SK-N-MC (cell line): ENCODE results near the gene AAK1.

ENCODE experiments used
- DNase-seq: peaks from one replicate; pipeline ENCODE4 v3.0.0-alpha.2; 2011; ENCODE audit warnings: low read depth, low spot score
- H3K27ac ChIP-seq: fragments of 200-600 bp; sonication (generic); 2 replicates; pipeline ENCODE4 v1.5.1; 2016; ENCODE audit warnings: mixed run types
- H3K36me3 ChIP-seq: fragments of 200-600 bp; sonication (generic); 2 replicates; pipeline ENCODE4 v1.6.1; 2017; ENCODE audit warnings: antibody characterized with exemption, low read length, mixed read lengths; ENCODE audit not compliant: insufficient read depth
- H3K4me3 ChIP-seq: fragments of 200-600 bp; sonication (generic); 2 replicates; pipeline ENCODE4 v1.5.1; 2016
- H3K9ac ChIP-seq: fragments of 200-600 bp; sonication (generic); 2 replicates; pipeline ENCODE4 v1.8.0; 2017; ENCODE audit warnings: mixed run types, mixed read lengths; ENCODE audit not compliant: insufficient read length
- H3K9me3 ChIP-seq: fragments of 200-600 bp; sonication (generic); 2 replicates; pipeline ENCODE4 v1.6.1; 2017; ENCODE audit warnings: low read depth, mild to moderate bottlenecking, antibody characterized with exemption, low read length, moderate library complexity, mixed read lengths
- EZH2 ChIP-seq: fragments of 200-600 bp; sonication (generic); IDR thresholded peaks from one replicate; pipeline ENCODE4 v1.6.1; 2017; ENCODE audit warnings: antibody characterized with exemption
- FOXP2 ChIP-seq: optimal IDR thresholded peaks from 2 replicates; pipeline ENCODE3; 2011; ENCODE audit warnings: mild to moderate bottlenecking, moderate library complexity; ENCODE audit not compliant: insufficient read depth; ENCODE audit errors: extremely low read length, control extremely low read depth
- POLR2AphosphoS5 ChIP-seq: IDR thresholded peaks from 2 replicates; pipeline ENCODE4 v1.6.1; 2012; ENCODE audit warnings: mild to moderate bottlenecking, low read depth, low read length, borderline replicate concordance

AAK1 gene

DNA sequence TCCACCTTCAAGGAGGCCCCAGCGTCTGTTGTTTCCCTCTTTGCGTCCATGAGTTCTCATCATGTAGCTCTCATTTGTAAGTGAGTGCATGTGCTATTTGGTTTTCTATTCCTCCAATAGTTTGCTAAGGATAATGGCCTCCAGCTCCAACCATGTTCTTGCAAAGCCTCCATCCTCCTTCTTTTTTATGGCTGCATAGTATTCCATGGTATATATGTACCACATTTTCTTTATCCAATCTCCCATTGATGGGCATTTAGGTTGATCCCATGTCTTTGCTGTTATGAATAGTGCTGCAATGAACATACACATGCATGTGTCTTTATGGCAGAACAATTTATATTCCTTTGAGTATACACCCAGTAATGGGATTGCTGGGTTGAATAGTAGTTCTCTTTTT is 133.3 kb downstream of the AAK1 start:
- H3K9me3 ChIP-seq: no peaks in the 10 kb centered on the region
- no peak overlapping the region for H3K27ac ChIP-seq
- H3K9ac ChIP-seq: no peak overlapping the region
- no peak overlapping the region for H3K4me3 ChIP-seq
- TF ChIP-seq EZH2 (no peak), POLR2AphosphoS5 (no peak), FOXP2 (no peak)
- no peak for DNase-seq
- peaks cover 40% of the 10 kb centered on the region; the same call in 1 of the 2 replicates for H3K36me3 ChIP-seq

DNA sequence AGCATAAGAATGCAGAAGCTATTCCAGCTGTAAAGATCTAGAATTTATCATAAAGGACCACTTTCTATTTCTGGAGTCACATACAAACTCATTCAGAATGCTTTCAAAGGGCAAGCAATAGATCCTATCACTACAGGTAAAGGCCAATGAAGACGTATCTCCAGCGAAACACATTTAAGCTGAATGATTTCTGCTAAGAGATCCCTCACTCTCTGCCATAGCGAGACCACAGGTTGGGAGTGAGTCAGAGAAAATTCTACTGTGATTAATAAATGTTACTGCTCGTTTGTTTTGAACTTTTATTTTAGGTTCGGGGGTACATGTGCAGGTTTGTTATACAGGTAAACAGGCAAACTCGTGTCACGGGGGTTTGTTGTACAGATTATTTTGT is 133.8 kb downstream of the AAK1 start:
- H3K4me3 ChIP-seq: no peak overlapping the region
- no peak for DNase-seq
- H3K27ac ChIP-seq: no peak overlapping the region
- H3K9me3 ChIP-seq: no peaks in the 10 kb centered on the region
- peaks cover 40% of the 10 kb centered on the region; the same call in 1 of the 2 replicates for H3K36me3 ChIP-seq
- no peak for TF ChIP-seq FOXP2
- no peak for TF ChIP-seq POLR2AphosphoS5
- no peak for TF ChIP-seq EZH2
- H3K9ac ChIP-seq: no peak overlapping the region

DNA sequence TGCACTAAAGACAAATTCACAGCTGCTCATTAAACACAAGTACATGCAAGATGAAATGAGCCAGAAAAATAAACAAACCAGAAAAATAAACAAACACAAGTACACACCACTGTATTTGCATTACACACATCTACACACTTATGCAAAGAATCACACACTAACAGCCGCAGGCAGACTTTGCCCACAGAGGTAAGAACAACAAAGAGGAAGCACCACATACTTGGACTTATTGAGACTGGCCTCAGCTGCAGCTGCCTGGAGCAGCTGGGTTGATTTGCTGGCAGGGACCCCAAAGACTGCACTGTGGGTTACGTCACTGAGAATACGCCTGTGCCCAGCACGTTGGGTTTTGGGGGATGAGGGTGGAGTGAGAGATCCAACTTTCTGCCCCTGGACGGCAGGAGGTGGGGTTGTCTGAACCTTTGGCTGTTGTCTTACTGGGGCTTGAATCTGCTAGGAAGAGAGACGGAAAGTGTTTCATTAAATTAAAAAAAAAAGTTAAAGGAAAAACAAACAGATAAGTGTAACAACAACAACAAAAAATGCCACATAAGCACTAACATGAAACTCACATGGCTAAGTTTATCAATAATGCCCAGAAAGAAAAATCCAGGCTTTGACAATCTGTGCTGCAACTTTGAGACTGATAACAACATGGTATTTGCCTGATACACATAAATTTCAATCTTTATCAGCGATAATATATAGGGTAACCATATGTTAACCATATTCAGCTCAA is 134.4 kb downstream of the AAK1 start:
- Histone ChIP-seq H3K4me3 (no peak overlapping the region), H3K36me3 (peaks cover 36% of the 10 kb centered on the region; the same call in 1 of the 2 replicates), H3K9ac (no peak overlapping the region), H3K9me3 (no peaks in the 10 kb centered on the region), H3K27ac (no peak overlapping the region)
- TF ChIP-seq EZH2: no peak
- DNase-seq: no peak

DNA sequence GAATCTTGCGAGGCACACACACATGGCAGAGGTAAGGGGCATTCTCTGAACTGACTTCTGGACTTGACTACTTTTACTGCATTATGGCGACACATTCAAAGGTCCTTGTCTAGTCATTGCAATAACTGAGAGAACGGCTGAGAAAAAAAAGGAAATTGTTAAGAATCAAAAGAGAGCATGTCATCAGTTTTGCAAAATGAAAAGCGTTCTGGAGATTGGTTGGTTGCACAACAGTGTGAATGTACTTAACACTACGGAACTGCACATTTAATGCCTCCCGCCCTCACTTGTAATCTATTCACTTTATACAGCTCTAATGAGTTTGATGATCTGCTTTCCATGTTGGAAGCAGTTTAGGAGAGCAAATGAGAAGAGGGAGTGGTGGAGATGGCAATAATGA is 137.8 kb downstream of the AAK1 start:
- Histone ChIP-seq H3K27ac (no peak overlapping the region), H3K9me3 (no peaks in the 10 kb centered on the region), H3K9ac (no peak overlapping the region), H3K36me3 (peaks cover 20% of the 10 kb centered on the region; the same call in 1 of the 2 replicates), H3K4me3 (no peak overlapping the region)
- TF ChIP-seq POLR2AphosphoS5 (no peak), EZH2 (no peak), FOXP2 (no peak)
- no peak for DNase-seq

DNA sequence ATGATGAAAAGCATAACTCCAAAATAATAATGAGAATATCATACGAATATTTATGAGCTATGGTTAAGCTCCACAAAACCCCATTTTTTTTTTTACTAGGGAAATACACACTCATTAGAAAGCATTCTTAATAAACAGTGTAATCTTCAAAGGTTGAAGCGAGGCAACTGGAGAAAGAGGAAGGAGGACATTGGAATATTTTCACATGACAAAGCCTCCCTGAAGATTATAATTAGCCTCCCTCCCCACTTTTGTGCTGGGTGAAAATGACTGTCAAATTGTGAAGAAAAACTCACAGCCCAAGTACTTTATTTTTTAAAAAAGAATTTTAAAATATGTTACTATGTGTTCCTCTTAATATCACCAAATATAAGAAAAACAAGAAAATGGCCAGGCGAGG is 142.2 kb downstream of the AAK1 start:
- Histone ChIP-seq H3K27ac (no peak overlapping the region), H3K36me3 (0 out of 2 replicates have a peak, but pooled peaks cover 3% of the 10 kb centered on the region), H3K9me3 (no peaks in the 10 kb centered on the region), H3K4me3 (no peak overlapping the region), H3K9ac (no peak overlapping the region)
- DNase-seq: no peak
- TF ChIP-seq POLR2AphosphoS5 (no peak), FOXP2 (no peak), EZH2 (no peak)

DNA sequence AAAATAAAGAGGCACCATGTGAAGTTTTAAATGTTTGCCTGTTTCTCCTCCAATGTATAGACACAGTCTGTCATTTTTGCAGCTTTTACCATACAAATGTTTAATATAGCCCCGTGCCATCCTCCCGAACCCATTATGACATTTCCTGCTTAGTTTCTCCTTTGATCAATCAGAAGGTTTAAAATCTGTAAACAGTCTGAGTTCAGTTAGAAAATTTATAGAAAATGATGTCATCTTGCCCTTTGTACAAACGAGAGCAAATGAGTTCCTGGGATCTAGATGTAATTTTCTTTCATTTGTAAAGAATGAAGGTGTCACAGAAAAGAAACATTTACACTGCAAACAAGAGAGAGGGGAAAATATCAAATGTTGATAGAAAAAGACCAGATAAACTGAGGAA is 143.6 kb downstream of the AAK1 start:
- Histone ChIP-seq H3K9ac (no peak overlapping the region), H3K36me3 (no peaks in the 10 kb centered on the region), H3K9me3 (no peaks in the 10 kb centered on the region), H3K27ac (no peak overlapping the region), H3K4me3 (no peak overlapping the region)
- DNase-seq: no peak
- no peak for TF ChIP-seq POLR2AphosphoS5
- TF ChIP-seq FOXP2: no peak
- no peak for TF ChIP-seq EZH2

DNA sequence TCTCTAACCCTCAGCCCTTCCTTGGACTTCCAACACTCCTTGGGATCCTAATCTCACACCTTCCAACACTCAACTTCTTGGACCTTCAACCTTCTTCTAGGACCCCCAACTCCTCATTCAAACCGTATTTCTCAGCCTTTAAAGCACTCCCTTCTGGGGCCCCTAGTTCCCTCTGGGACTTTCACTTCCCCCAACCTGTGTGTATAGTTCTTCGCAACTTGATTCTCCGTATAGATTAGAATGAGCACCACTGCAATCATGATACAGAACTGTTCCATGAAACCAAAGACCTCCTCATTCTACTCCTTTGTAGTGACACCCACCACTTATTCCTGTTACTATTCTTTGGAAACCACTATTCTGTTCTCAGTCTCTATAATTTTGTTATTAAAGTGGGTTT is 144.3 kb downstream of the AAK1 start:
- Histone ChIP-seq H3K36me3 (no peaks in the 10 kb centered on the region), H3K9ac (no peak overlapping the region), H3K9me3 (no peaks in the 10 kb centered on the region), H3K27ac (no peak overlapping the region), H3K4me3 (no peak overlapping the region)
- no peak for DNase-seq
- TF ChIP-seq EZH2 (no peak), POLR2AphosphoS5 (no peak), FOXP2 (no peak)

DNA sequence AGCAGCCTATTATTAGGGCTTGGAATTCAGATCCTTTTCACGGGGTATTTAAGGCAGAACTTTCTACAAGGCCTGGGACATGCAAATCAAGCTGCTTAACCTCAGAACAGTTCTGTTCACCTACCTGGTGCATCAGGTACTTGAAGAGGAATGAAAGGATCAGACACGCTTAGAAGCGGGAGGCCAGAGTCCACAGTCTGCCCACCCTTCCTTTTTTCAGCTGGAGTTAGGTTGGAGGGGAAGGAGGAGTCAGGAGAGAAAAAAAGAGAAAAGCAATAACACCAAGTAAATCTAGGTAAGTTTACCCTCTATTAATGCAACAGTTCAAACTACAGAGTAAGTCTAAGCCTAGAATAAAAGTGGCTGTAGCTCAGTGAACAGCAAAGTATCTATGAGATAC is 147.7 kb downstream of the AAK1 start:
- DNase-seq: no peak
- no peak overlapping the region for H3K9ac ChIP-seq
- H3K9me3 ChIP-seq: no peaks in the 10 kb centered on the region
- H3K27ac ChIP-seq: no peak overlapping the region
- TF ChIP-seq POLR2AphosphoS5: no peak
- no peak for TF ChIP-seq FOXP2
- TF ChIP-seq EZH2: no peak
- no peak overlapping the region for H3K4me3 ChIP-seq
- no peaks in the 10 kb centered on the region for H3K36me3 ChIP-seq

DNA sequence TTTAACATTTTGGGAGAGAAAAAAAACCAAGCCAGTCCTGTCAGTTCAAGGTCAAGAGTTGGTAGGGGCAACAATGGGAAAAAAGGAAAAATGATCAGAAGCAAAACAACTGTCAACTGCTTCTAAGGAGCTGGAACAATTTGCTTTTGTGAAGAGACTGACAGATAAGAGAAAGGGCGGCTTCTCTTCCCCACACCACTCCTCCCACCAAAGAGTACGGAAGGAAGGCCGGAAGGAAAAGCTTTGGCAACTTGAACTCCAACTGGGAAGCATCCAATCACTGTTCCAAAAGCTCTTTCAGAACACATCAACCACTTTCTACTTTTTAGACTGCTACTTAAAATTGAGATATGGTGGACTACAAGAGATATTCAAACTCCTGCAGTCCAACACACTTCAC is 148.5 kb downstream of the AAK1 start:
- H3K36me3 ChIP-seq: no peaks in the 10 kb centered on the region
- no peak for TF ChIP-seq EZH2
- TF ChIP-seq FOXP2: no peak
- no peak for TF ChIP-seq POLR2AphosphoS5
- no peaks in the 10 kb centered on the region for H3K9me3 ChIP-seq
- no peak for DNase-seq
- H3K9ac ChIP-seq: no peak overlapping the region
- H3K27ac ChIP-seq: no peak overlapping the region
- no peak overlapping the region for H3K4me3 ChIP-seq
